ENCODE data around the gene LDLRAD4.

LDLRAD4 gene

GRCh38 chr18:13625843-13626543 is 407.4 kb downstream of the LDLRAD4 start:
- no peak for DNase-seq

GRCh38 chr18:13626544-13626908 is 408.0 kb downstream of the LDLRAD4 start:
- peak; percentile 55 for DNase-seq

DNA sequence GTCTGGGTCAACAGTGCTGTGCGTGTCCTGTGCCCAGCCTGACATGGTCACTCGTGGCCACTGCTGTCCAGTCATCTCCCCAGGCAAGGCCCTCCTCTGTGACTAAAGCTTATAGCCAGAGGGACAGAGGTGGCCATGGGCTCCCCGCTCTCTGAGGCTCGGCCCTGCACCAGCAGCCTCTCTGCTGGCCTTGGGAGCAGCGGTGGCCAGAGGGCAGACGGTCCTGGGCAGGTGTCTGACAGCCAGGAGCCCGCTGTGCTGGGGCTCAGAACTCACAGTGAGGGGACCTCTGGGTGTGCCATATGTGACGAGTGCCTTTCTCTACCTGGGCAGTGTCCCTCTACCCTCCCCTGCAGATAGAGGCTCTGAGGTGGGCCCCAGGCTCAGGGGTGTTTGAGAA is 409.1 kb downstream of the LDLRAD4 start:
- DNase-seq, result no peak

GRCh38 chr18:13628211-13628610 is 409.7 kb downstream of the LDLRAD4 start:
- peak; percentile 26 for DNase-seq

GRCh38 chr18:13629841-13630715 is 411.5 kb downstream of the LDLRAD4 start:
- DNase-seq, result peak; percentile 52

DNA sequence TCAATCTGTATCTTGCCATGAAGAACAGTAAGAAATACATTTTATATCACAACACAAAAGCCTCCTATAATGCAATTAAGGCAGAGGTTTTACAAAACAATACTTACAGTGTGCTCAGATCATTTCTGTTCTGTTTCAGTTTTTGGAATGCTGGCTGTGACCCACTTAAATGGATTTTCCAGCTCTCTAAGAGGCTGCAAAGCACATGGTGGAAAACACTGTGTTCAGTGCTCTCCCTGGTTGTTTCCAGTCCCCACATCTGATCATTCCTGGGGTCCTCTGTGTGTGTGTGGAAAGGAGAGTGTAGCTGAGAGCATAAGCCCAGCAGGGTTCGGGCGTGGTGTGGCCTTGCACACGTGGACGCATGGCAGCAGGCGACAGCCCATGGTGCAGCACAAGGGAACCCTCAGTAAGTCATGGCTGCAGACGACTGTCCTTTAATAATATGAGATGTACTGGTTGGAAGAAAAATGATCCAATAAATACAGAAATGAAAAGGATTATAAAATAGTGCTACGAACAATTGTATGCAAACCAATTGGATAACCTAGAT is 412.2 kb downstream of the LDLRAD4 start:
- DNase-seq, result no peak

- DNase-seq, result no peak
Observed at GRCh38 chr18:13633700-13634099, 415.1 kb downstream of the LDLRAD4 start.

- no peak for DNase-seq
Observed at GRCh38 chr18:13635046-13635445, 416.5 kb downstream of the LDLRAD4 start.

- no peak for DNase-seq
Observed at GRCh38 chr18:13638719-13639595, 420.4 kb downstream of the LDLRAD4 start.

DNA sequence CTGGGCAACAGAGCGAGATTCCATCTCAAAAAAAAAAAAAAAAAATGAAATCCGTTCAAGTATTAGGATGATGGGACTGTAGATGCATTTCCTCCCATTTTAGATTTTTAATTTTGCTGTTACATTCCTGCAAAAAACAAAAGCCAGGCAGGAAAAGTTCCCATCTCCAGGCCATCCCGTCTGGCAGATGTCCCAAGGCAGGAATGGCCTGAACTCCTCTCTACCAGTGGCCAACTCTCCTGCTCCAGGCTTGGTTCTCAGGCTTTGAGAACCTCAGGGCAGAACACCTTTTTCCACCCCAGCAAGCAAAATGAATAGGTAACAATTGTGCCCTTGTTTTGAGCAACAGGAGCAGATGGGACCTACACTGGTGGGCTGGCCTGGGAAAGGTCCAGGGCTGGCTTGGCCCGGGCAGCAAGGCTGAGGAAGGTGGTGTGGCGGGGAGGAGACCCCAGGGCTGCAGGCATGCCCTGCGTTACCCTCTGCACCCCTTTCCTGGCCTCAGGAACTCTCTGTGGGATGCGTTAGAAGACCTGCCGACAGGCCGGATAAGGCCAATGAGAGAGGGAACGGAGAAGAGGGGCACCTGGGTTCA is 421.8 kb downstream of the LDLRAD4 start:
- DNase-seq, result no peak

DNA sequence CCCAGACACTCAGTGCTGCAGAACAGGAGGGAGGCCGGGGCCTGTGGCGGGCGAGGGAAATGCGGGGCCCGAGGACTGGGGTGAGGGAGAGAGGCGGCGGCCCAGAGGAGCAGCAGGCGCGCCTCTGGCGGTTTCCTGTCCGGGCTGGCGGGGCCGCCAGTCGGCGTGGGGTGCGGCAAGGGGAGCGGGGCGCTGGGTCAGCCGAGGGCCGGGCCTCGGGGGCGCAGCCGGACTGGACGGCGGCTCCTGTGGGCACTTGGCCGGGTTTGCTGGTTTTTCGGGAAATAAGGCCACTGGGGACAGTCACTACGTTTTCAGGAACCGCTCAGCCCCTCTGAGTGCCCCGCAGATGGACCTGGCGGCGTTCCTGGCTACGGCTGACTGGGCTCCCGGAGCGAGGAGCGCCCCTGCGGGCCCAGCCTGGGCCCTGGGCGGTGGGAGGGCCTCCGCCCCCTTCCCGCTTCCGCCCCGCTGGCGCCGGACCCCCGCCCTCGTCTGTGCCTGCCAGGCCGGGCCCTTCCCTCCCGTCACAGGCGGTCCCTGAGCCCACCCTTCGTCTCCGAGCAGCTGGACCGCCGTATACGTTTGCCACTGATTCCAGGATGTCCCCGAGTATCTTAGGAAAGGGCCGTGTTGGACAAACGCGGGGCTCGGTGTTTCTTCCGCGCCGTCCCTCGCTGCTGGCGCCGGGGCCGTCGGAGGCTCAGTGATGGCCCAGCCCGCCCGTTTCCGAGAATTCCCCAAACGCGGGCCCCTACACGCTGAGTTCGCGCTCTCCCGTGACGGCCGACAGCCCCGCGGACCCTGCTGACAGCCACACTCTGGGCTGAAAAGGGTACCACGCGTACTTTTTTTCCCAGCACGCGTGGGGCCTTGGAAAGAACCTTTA is 423.2 kb downstream of the LDLRAD4 start:
- no peak for DNase-seq

GRCh38 chr18:13642440-13642827 is 423.9 kb downstream of the LDLRAD4 start:
- no peak for DNase-seq

- DNase-seq, result no peak
Observed at GRCh38 chr18:13643261-13643751, 424.7 kb downstream of the LDLRAD4 start.

DNA sequence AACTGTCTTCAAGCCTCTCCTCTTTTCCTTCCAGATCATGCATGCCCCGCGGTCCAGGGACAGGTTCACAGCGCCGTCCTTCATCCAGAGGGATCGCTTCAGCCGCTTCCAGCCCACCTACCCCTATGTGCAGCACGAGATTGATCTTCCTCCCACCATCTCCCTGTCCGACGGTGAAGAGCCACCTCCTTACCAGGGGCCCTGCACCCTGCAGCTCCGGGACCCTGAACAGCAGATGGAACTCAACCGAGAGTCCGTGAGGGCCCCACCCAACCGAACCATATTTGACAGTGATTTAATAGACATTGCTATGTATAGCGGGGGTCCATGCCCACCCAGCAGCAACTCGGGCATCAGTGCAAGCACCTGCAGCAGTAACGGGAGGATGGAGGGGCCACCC is 426.5 kb downstream of the LDLRAD4 start:
- no peak for DNase-seq

DNA sequence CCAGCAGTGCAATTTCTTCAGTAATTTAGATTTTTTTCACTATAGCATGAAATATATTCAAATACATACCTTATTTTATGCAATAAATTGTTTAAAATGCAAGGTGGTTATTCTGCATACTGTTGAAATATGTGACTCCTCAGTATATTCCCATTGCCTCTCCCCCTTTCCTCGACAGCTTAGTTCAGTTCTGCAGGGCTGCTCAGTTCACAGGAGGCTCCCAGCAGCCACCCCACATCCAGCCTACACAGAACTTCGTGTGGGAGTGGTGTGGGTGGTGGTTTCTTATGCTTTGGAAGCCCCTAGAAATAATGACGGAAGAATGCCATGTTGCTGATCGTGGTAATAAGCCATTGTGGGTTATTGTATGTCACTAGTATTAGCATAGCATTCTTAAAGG is 428.1 kb downstream of the LDLRAD4 start:
- DNase-seq, result no peak

DNA sequence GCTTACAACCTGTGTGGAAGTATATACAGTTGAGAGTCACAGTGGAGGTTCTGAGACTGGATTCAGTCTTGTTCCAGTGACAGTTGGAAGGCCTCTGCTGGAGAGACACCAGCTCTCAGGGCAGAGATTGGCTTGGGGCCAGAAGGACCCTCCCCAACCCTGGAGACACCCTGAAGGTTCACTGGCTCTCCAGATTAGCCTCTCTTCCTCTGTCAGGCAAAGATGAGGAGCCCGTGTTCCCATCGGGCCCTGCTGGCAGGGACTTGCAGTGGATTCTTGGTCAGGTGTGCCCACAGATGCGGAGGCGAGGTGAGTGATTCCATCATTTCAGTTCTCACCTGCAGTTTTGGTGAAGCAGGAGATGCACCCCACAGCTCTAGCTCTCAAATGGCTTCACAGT is 429.2 kb downstream of the LDLRAD4 start:
- no peak for DNase-seq

DNA sequence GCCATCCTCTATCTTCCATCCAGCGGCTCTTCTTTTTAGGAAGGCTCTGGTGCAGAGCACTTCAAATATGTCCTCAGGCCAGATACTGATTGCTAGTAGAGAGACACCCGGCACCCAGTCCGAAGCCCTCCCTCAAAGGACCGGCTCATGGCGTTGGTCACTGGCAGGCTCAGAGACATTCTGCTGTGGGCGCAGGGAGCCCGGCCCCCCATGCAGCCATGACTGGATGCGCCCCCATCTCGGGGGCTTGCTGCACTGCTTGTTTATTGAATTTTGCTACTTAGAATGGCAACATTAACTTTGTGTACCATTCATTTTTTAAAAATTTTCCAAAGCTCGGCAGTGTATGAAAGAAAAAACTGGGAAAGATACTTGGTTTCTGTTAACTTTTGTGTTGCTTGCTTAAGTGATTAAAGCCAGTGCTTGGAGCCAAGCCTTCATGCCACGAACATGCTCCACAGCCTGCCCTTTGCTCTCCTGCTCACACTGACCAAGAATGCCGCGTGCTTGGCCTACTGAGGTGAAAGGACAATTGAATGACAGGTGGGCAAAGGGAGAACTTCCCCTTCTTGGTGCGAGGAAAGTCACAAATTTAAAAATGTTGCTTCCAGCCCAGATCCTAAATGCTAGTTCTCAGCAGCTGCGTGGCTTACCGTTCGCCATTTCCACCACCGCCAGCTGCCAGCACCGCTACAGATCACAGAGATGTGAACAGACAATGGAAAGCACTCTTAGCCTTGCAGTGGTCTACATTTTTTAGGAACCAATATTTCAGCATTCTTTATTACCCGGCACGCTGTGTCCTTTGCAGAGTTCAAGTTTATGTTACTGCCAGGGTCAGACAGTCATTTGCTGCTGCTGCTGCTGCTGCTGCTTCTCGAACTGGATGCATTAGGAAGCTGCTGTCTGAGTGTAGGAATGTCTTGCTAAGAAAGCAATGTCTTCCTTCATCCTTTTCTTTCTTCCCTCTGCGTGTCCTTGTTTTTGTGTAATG is 431.1 kb downstream of the LDLRAD4 start:
- no peak for DNase-seq

DNA sequence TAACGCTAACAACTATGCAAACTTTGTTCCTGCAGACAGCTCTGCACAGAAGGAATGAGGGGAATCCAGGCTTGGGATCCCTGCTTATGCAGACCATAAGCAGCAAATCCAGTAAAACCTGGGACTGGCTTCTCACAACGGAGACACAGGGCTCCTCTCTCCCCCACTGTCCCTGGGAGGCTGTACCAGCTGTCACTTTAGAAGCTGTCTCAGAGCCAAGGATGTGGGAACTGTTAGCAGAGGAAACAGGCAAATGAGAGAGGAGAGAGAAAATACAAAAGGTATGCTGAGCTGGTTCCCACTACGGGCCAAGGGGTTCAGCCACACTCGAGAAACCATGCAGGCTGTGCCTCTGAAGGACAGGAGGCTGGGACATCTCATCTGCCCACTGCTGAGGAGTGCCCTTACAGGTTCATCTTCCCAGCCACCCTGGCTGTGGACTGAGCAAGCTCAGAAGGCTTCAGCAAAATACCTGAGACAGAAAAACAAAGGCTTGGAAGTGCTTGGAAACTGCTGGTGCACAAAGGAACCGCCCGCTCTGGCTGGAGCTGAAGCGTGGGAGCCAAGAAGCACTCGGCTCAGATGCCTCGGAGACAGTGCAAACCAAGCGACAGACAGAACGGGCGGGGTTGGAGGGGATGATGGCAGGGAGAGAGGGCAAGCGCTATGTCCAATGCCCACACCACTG is 435.3 kb downstream of the LDLRAD4 start:
- no peak for DNase-seq

DNA sequence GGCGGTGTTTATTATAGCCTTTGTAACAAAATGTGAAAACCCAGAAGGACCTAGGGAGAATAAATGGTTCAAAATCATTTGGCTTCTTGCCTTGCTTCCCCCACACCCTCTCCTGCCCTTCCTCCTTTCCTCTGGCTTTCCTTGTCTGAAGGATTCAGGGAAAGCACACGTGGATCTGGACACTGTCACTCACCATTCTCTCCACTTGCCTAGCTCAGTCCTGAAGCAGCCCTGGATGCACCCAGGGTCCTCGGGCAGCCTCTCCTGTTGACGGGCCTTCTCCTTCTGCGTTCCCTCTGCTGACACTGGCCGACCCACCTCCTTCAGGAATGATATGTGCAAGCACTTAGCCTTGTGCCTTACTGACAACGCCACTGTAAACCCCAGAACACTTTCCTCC is 439.4 kb downstream of the LDLRAD4 start:
- DNase-seq, result no peak
